Mammary epithelial cell (primary cell): Measurements from ENCODE around the gene FARS2.

Source experiments
- EZH2 ChIP-seq: IDR thresholded peaks from 2 replicates; pipeline ENCODE4 v1.6.1; 2012; ENCODE audit warnings: low read length, inconsistent platforms, borderline replicate concordance
- TF ChIP-seq, protein P1 (sequence below), 2 donors: IDR thresholded peaks in 1 of 2; conservative IDR thresholded peaks in 1 of 2; 2 replicates each; pipeline ENCODE4 v1.5.1; 2011 to 2012; ENCODE audit warnings: inconsistent platforms in 2 of 2, low read length in 2 of 2, mild to moderate bottlenecking in 2 of 2, control low read depth in 1 of 2, low read depth in 1 of 2; ENCODE audit not compliant: insufficient read depth in 1 of 2; ENCODE audit errors: extremely low read depth in 1 of 2

DNA sequence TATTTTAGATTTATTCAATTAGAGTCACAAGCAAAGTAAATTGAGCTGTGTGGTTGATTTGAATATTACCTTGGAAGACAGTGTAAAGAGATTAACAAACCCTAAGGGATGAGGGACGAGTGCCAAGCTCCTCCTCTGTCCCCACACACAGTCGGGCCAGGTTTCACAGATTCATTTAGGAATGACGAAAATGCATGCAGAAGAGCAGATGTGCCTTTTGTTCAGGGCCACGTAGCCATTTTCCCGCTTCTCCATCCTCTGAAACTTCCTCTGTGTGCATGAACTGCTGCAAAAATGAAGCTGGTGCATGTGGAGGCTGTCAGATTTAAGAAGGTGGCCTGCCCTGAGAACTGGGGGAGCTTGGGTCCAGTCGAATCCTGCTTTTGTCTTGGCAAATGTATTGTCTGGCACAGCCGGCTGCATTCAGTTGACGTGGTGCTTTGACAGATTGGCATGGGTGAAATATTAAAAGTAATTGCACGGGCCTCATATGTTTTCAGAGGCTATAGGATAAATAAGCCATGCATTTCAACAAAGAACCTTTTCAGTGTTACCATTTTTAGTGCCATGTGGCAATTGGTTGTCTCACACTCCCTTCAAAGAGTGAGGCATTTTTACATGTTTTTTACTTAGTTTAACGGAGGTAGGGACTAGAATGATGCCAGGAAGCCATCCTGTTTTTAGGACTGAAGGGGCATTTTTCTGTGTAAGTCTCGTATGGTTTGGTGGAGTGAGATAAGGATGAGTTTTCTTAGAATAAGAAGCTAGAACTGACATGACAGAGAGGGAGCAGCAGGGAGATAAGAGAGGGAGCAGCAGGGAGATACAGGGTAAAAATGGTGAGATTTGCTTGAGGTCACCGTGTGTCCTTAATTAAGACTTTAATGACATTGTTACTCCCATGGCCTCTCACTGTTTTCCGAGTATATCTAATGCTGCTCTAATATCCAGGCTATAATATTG, 384.3 kb downstream of the FARS2 start:
- TF ChIP-seq, protein P1, sequence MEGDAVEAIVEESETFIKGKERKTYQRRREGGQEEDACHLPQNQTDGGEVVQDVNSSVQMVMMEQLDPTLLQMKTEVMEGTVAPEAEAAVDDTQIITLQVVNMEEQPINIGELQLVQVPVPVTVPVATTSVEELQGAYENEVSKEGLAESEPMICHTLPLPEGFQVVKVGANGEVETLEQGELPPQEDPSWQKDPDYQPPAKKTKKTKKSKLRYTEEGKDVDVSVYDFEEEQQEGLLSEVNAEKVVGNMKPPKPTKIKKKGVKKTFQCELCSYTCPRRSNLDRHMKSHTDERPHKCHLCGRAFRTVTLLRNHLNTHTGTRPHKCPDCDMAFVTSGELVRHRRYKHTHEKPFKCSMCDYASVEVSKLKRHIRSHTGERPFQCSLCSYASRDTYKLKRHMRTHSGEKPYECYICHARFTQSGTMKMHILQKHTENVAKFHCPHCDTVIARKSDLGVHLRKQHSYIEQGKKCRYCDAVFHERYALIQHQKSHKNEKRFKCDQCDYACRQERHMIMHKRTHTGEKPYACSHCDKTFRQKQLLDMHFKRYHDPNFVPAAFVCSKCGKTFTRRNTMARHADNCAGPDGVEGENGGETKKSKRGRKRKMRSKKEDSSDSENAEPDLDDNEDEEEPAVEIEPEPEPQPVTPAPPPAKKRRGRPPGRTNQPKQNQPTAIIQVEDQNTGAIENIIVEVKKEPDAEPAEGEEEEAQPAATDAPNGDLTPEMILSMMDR (conservative IDR thresholded peaks at IDR 0.05 in 1 of 2, IDR thresholded peaks at IDR 0.05 in 1 of 2; ENCODE audit: extremely low read depth in 1 of 2, insufficient read depth in 1 of 2, low read depth in 1 of 2, low read length in 2 of 2) = no peak
- no peak for TF ChIP-seq EZH2
